ENCODE results near the gene PSMB7.

DNA sequence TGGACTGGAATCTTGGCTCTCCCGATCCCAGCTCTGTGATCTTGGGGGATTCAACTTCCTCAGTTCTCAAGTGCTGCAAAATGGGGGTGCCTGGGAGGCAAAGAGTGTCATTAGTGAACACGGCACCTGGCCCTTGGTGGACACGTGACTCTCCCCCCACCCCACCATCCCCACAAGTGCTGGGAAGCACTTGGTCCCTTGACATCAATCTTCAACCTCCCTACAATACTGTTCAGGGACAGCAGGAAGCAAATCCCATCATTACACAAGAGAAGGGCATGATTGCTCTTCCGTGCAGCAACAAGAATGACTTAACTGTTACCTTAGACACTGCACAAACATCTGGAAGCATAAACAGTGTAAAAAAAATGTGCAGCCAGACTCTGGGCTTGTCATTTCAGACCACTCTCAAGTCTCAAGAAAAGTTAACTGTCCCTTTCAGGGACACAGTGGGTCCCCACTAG is 61.4 kb downstream of the PSMB7 start:
- TF ChIP-seq CTCF (IDR thresholded peaks at IDR 0.05) (no peak), EZH2 (IDR thresholded peaks at IDR 0.05; ENCODE audit: borderline replicate concordance, insufficient read depth, low read depth, low read length, poor library complexity, severe bottlenecking) (no peak)

Measured in B cell (primary cell).